ENCODE data around the gene CRYGB. TPM values are rescaled to one million over a fixed set of nuclear protein-coding genes. Genes with fewer than 3 reads are reported as not detected.

CRYGB gene
- total and polyA plus RNA-seq, 2 of the 4 experiments (the other 2 are of a cell fraction): not detected

GRCh38 chr2:208183526-208183925, 37.6 kb upstream of the CRYGB start:
- H3K23ac ChIP-seq (ENCODE audit: low read depth, low read length): no peak overlapping the region
- BruUV-seq (replicated peaks): no TSS peak
- H2BK5ac ChIP-seq (ENCODE audit: low read depth, low read length, poor library complexity, severe bottlenecking): no peak overlapping the region
- H3K14ac ChIP-seq (replicated peaks; ENCODE audit: low read depth, low read length): no peak overlapping the region
- no peaks in the 10 kb centered on the region for H3K9me1 ChIP-seq (ENCODE audit: insufficient read depth, low read length)
- no peak for TF ChIP-seq CTCF (conservative IDR thresholded peaks at IDR 0.05; ENCODE audit: low read depth, low read length)
- no peak for TF ChIP-seq MXI1 (IDR thresholded peaks at IDR 0.05; ENCODE audit: borderline replicate concordance, low read depth, low read length)
- TF ChIP-seq RFX5 (IDR thresholded peaks at IDR 0.05; ENCODE audit: low read depth, low read length): no peak
- no peak for TF ChIP-seq BHLHE40 (IDR thresholded peaks at IDR 0.05; ENCODE audit: low read depth, low read length)
- TF ChIP-seq MAZ (IDR thresholded peaks at IDR 0.05; ENCODE audit: borderline replicate concordance, low read depth, low read length): no peak
- TF ChIP-seq ELK1 (IDR thresholded peaks at IDR 0.05; ENCODE audit: borderline replicate concordance, low read depth, low read length): no peak
- TF ChIP-seq POLR2A (IDR thresholded peaks at IDR 0.05; ENCODE audit: low read depth, low read length): no peak
- no peak for TF ChIP-seq MAFK (IDR thresholded peaks at IDR 0.05; ENCODE audit: low read depth, low read length)
- TF ChIP-seq RCOR1 (IDR thresholded peaks at IDR 0.05; ENCODE audit: insufficient replicate concordance, low read length): no peak
- TF ChIP-seq FOS (IDR thresholded peaks at IDR 0.05; ENCODE audit: low read depth, low read length): no peak
- TF ChIP-seq USF2 (IDR thresholded peaks at IDR 0.05; ENCODE audit: low read depth, low read length): no peak
- TF ChIP-seq CHD1 (IDR thresholded peaks at IDR 0.05; ENCODE audit: low read depth, low read length): no peak
- TF ChIP-seq NFE2L2 (IDR thresholded peaks at IDR 0.05; ENCODE audit: low read depth, low read length): no peak
- TF ChIP-seq CEBPB (IDR thresholded peaks at IDR 0.05; ENCODE audit: low read depth, low read length): no peak
- no peak for TF ChIP-seq RAD21 (IDR thresholded peaks at IDR 0.05; ENCODE audit: low read length)
- no peak for TF ChIP-seq SMC3 (IDR thresholded peaks at IDR 0.05; ENCODE audit: low read depth, low read length)
- no peak for DNase-seq
- dilution Hi-C loops (cut with HindIII; ENCODE audit: low sequenced_read_pairs, unreplicated experiment): no loop called here
- no peak overlapping the region for H2BK15ac ChIP-seq (ENCODE audit: low read depth, low read length)
- no peak overlapping the region for H3K9ac ChIP-seq (ENCODE audit: low read depth, low read length)
- no peak overlapping the region for H2AK9ac ChIP-seq (replicated peaks; ENCODE audit: low read depth, low read length, poor library complexity)
- no peak overlapping the region for H3K27ac ChIP-seq (ENCODE audit: insufficient read depth, low read length)
- no peak overlapping the region for H3K56ac ChIP-seq (ENCODE audit: extremely low read depth, insufficient read depth, low read length)
- CTCF ChIA-PET: no interaction called here
- no peak overlapping the region for H3K18ac ChIP-seq (ENCODE audit: low read depth, low read length)
- in situ Hi-C loops (cut with MboI; ENCODE audit: low sequenced_read_pairs): no loop called here
- H3K4me1 ChIP-seq (ENCODE audit: control insufficient read depth, insufficient read depth, low read length): no peaks in the 10 kb centered on the region
- intact Hi-C loops (cut with micrococcal nuclease): no loop called here
- no peak overlapping the region for H2AFZ ChIP-seq (replicated peaks; ENCODE audit: low read length, poor library complexity)
- H3K4ac ChIP-seq (ENCODE audit: low read depth, low read length): no peak overlapping the region
- H4K8ac ChIP-seq (ENCODE audit: low read depth in 2 of 2, low read length in 2 of 2): no peak overlapping the region
- no peak overlapping the region for H4K91ac ChIP-seq (ENCODE audit: insufficient read depth, low read depth, low read length)
- no peak overlapping the region for H2AK5ac ChIP-seq (ENCODE audit: low read depth, low read length)
- no peaks in the 10 kb centered on the region for H3K79me1 ChIP-seq (ENCODE audit: low read depth in 1 of 2, low read length in 2 of 2)
- no peaks in the 10 kb centered on the region for H3K36me3 ChIP-seq (ENCODE audit: control insufficient read depth, insufficient read depth, low read length)
- no peak overlapping the region for H4K5ac ChIP-seq (ENCODE audit: low read depth, low read length)
- no peak for ATAC-seq (ENCODE audit: low read depth)
- H3K4me3 ChIP-seq (ENCODE audit: insufficient read depth, low read depth, low read length): no peak overlapping the region
- no peak overlapping the region for H2BK20ac ChIP-seq (ENCODE audit: low read depth, low read length)
- H2BK120ac ChIP-seq (ENCODE audit: low read depth, low read length): no peak overlapping the region
- no peaks in the 10 kb centered on the region for H4K20me1 ChIP-seq (ENCODE audit: insufficient read depth, low read length)
- peaks cover 18% of the 10 kb centered on the region for H3K27me3 ChIP-seq (ENCODE audit: control insufficient read depth, insufficient read depth, low read length)
- no peaks in the 10 kb centered on the region for H3K9me3 ChIP-seq (ENCODE audit: control insufficient read depth, insufficient read depth, low read length)
- 15% methylated on average over 4 of the region's 7 CpGs; no CpG with 5 or more reads in 1 of the 2 experiments for WGBS, 2 experiments (ENCODE audit: extremely low coverage in 2 of 2, insufficient read length in 1 of 2)
- H3K4me2 ChIP-seq (ENCODE audit: low read depth, low read length): no peak overlapping the region
- POLR2A ChIA-PET (ENCODE audit: unreplicated experiment): no interaction called here

All from IMR-90 (cell line).